RWPE2 (cell line): Measurements from ENCODE around the gene CES2.
"Not testable (repeated sequence)": the region's sequence is repeated elsewhere in the genome, so short reads cannot be mapped to it uniquely, and the experiment has no call there.

Source experiments
- ATAC-seq: fragments of 200-7000 bp; cut with Tn5 transposase; 3 replicates; pipeline ENCODE4 v1.9.1; 2021; ENCODE audit warnings: low read depth
- DNase-seq: peaks from one replicate; pipeline ENCODE4 v3.0.0-alpha.2; 2020; ENCODE audit warnings: low spot score
- H3K27ac ChIP-seq: fragments of 450-650 bp; 2 replicates; pipeline ENCODE4 v1.5.1; 2017; ENCODE audit warnings: mild to moderate bottlenecking; ENCODE audit not compliant: poor library complexity, severe bottlenecking
- H3K27me3 ChIP-seq: fragments of 250-450 bp; sonication (Bioruptor Pico); 2 replicates; pipeline ENCODE4 v1.5.1; 2021; ENCODE audit warnings: mild to moderate bottlenecking, moderate library complexity; ENCODE audit not compliant: insufficient read depth, poor library complexity, severe bottlenecking
- H3K36me3 ChIP-seq: fragments of 250-450 bp; sonication (Bioruptor Pico); 2 replicates; pipeline ENCODE4 v1.5.1; 2020; ENCODE audit warnings: low read depth, mild to moderate bottlenecking, moderate library complexity
- H3K4me1 ChIP-seq: fragments of 250-450 bp; sonication (Bioruptor Pico); 2 replicates; pipeline ENCODE4 v1.5.1; 2021; ENCODE audit warnings: mild to moderate bottlenecking, moderate library complexity; ENCODE audit not compliant: insufficient read depth, poor library complexity, severe bottlenecking
- H3K4me3 ChIP-seq: fragments of 250-450 bp; sonication (Bioruptor Pico); 2 replicates; pipeline ENCODE4 v1.5.1; 2021; ENCODE audit warnings: mild to moderate bottlenecking, moderate library complexity; ENCODE audit not compliant: severe bottlenecking
- H3K9me3 ChIP-seq: fragments of 250-450 bp; sonication (Bioruptor Pico); 2 replicates; pipeline ENCODE4 v1.5.1; 2021; ENCODE audit warnings: mild to moderate bottlenecking, moderate library complexity; ENCODE audit not compliant: severe bottlenecking
- TF ChIP-seq, protein P1 (sequence below): fragments of 450-650 bp; IDR thresholded peaks from one replicate; pipeline ENCODE4 v1.5.1; 2017; ENCODE audit warnings: mild to moderate bottlenecking, moderate library complexity; ENCODE audit not compliant: poor library complexity, severe bottlenecking

CES2 gene

DNA sequence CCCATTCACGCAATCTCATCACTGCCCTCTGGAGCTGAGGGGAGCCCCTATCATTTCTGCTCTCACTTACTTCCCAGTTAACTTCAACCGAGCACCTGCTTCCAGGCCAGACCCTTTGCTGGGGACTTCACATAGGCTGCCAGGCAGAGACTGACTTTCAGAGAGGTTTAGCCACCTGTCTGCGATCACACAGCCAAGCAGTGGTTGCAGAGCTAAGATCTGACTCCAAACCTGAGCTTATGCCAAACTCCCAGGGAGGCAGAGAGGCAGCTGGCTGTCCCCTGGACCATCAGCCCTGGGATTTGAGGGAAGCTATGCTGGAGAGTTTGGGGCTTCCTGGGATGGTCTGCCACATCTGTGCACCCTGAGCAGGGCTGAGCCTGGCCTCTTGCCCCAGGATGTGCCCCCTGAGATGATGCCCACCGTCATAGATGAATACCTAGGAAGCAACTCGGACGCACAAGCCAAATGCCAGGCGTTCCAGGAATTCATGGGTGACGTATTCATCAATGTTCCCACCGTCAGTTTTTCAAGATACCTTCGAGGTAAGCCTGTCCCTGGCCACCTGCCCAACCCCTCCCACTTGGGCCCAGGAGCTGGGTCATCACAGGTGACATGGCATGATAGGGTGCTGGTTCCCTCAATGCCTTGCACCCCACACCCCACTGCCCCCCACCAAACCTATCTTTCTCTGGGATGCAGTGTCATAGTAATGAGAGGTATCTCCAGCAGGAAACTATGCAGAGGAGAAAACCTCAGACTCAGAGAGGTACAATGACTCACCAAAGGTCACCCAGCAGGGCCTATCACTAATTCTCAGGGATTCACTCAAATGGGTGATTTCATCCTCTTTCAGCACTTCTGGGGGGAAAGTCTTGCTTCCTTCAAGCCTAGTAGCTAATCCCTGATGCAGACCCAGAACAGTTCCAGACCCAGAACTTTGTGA lies 35.7 kb downstream of the CES2 start:
- Histone ChIP-seq H3K9me3 (no peaks in the 10 kb centered on the region), H3K27me3 (no peaks in the 10 kb centered on the region), H3K4me1 (peaks cover 16% of the 10 kb centered on the region), H3K27ac (peak overlapping the region; percentile 69), H3K36me3 (no peaks in the 10 kb centered on the region), H3K4me3 (no peak overlapping the region)
- no peak for DNase-seq
- TF ChIP-seq, protein P1, sequence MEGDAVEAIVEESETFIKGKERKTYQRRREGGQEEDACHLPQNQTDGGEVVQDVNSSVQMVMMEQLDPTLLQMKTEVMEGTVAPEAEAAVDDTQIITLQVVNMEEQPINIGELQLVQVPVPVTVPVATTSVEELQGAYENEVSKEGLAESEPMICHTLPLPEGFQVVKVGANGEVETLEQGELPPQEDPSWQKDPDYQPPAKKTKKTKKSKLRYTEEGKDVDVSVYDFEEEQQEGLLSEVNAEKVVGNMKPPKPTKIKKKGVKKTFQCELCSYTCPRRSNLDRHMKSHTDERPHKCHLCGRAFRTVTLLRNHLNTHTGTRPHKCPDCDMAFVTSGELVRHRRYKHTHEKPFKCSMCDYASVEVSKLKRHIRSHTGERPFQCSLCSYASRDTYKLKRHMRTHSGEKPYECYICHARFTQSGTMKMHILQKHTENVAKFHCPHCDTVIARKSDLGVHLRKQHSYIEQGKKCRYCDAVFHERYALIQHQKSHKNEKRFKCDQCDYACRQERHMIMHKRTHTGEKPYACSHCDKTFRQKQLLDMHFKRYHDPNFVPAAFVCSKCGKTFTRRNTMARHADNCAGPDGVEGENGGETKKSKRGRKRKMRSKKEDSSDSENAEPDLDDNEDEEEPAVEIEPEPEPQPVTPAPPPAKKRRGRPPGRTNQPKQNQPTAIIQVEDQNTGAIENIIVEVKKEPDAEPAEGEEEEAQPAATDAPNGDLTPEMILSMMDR: no peak
- peak; percentile 78 for ATAC-seq

DNA sequence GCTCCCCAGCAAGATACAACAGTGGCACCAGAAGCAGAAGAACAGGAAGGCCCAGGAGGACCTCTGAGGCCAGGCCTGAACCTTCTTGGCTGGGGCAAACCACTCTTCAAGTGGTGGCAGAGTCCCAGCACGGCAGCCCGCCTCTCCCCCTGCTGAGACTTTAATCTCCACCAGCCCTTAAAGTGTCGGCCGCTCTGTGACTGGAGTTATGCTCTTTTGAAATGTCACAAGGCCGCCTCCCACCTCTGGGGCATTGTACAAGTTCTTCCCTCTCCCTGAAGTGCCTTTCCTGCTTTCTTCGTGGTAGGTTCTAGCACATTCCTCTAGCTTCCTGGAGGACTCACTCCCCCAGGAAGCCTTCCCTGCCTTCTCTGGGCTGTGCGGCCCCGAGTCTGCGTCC lies 37.7 kb downstream of the CES2 start:
- TF ChIP-seq, protein P1: no peak
- ATAC-seq: no peak
- H3K27ac ChIP-seq: peak overlapping the region; percentile 69
- no peaks in the 10 kb centered on the region for H3K27me3 ChIP-seq
- H3K36me3 ChIP-seq: no peaks in the 10 kb centered on the region
- DNase-seq: no peak
- H3K4me3 ChIP-seq: no peak overlapping the region
- peaks cover 16% of the 10 kb centered on the region for H3K4me1 ChIP-seq
- no peaks in the 10 kb centered on the region for H3K9me3 ChIP-seq

DNA sequence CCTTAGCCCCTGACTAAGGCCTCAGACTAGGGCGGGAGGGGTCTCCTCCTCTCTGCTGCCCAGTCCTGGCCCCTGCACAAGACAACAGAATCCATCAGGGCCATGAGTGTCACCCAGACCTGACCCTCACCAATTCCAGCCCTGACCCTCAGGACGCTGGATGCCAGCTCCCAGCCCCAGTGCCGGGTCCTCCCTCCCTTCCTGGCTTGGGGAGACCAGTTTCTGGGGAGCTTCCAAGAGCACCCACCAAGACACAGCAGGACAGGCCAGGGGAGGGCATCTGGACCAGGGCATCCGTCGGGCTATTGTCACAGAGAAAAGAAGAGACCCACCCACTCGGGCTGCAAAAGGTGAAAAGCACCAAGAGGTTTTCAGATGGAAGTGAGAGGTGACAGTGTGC lies 38.4 kb downstream of the CES2 start:
- no peaks in the 10 kb centered on the region for H3K9me3 ChIP-seq
- H3K27me3 ChIP-seq: no peaks in the 10 kb centered on the region
- DNase-seq (no peak), ATAC-seq (no peak)
- TF ChIP-seq, protein P1: no peak
- no peak overlapping the region for H3K27ac ChIP-seq
- H3K36me3 ChIP-seq: no peaks in the 10 kb centered on the region
- no peak overlapping the region for H3K4me3 ChIP-seq
- peaks cover 16% of the 10 kb centered on the region for H3K4me1 ChIP-seq

DNA sequence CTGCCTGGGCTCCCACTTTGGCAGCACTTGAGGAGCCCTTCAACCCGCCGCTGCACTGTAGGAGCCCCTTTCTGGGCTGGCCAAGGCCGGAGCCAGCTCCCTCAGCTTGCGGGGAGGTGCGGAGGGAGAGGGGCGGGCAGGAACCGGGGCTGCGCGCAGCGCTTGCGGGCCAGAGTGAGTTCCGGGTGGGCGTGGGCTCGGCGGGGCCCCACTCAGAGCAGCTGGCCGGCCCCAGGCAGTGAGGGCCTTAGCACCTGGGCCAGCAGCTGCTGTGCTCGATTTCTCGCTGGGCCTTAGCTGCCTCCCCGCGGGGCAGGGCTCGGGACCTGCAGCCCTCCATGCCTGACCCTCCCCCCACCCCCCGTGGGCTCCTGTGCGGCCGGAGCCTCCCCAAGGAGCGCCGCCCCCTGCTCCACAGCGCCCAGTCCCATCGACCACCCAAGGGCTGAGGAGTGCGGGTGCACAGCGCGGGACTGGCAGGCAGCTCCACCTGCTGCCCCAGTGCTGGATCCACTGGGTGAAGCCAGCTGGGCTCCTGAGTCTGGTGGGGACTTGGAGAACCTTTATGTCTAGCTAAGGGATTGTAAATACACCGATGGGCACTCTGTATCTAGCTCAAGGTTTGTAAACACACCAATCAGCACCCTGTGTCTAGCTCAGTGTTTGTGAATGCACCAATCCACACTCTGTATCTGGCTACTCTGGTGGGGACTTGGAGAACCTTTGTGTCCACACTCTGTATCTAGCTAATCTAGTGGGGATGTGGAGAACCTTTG lies 39.0 kb downstream of the CES2 start:
- not testable (repeated sequence) for H3K9me3 ChIP-seq, H3K36me3 ChIP-seq, H3K27ac ChIP-seq, H3K27me3 ChIP-seq, DNase-seq, H3K4me3 ChIP-seq, ATAC-seq
- H3K4me1 ChIP-seq: peaks cover 16% of the 10 kb centered on the region

DNA sequence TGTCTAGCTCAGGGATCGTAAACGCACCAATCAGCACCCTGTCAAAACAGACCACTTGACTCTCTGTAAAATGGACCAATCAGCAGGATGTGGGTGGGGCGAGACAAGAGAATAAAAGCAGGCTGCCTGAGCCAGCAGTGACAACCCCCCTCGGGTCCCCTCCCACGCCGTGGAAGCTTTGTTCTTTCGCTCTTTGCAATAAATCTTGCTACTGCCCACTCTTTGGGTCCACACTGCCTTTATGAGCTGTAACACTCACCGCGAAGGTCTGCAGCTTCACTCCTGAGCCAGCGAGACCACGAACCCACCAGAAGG lies 39.6 kb downstream of the CES2 start:
- not testable (repeated sequence) for H3K9me3 ChIP-seq, H3K4me3 ChIP-seq, H3K36me3 ChIP-seq, H3K27me3 ChIP-seq, H3K27ac ChIP-seq, ATAC-seq, DNase-seq
- H3K4me1 ChIP-seq: peaks cover 16% of the 10 kb centered on the region
